ENCODE measurements around the gene DDX4. TPM values are rescaled to one million over a fixed set of nuclear protein-coding genes. Genes with fewer than 3 reads are reported as not detected.
A peak's percentile ranks its signal among the peaks of the same experiment; 100 is the strongest.

Gene DDX4
- total and polyA plus RNA-seq, 2 donors (not counting 1 experiment from before 2014, with no cell fraction given), result not detected

- no peak for TF ChIP-seq EZH2 (IDR thresholded peaks at IDR 0.05; ENCODE audit: borderline replicate concordance, insufficient read depth, low read depth, low read length, poor library complexity, severe bottlenecking)
- no peak for TF ChIP-seq CTCF (IDR thresholded peaks at IDR 0.05)
- H3K27ac ChIP-seq (ENCODE audit: low read length in 2 of 2), result no peak overlapping the region
- intact Hi-C loops (cut with micrococcal nuclease), result no loop called here
- POLR2A ChIA-PET, result no interaction called here
- H3K9ac ChIP-seq (ENCODE audit: low read length), result no peak overlapping the region
- Mint-ChIP-seq H3K4me3 (no peak overlapping the region), H3K27me3 (no peaks in the 10 kb centered on the region), H3K27ac (no peak overlapping the region), H3K4me1 (peaks cover 16% of the 10 kb centered on the region), H3K9me3 (ENCODE audit: insufficient read depth) (no peaks in the 10 kb centered on the region)
- H3K79me2 ChIP-seq (ENCODE audit: control insufficient read depth, insufficient read depth, low read length), result peaks cover 16% of the 10 kb centered on the region
- ATAC-seq (ENCODE audit: low read depth) (no peak), DNase-seq (no peak)
- CTCF ChIA-PET, result interaction anchor here (0.5 to 1.2 kb wide), 2 partner anchors 10 to 22 kb away, joined by 5 read pairs; no protein-coding TSS in a partner anchor
- H3K9me3 ChIP-seq (ENCODE audit: control extremely low read depth in 1 of 3, control insufficient read depth in 2 of 3, insufficient read depth in 1 of 3, low read length in 2 of 3), result no peaks in the 10 kb centered on the region
- H3K27me3 ChIP-seq (replicated peaks in 1 of 4; ENCODE audit: control extremely low read depth in 1 of 4, control insufficient read depth in 3 of 4, insufficient read depth in 4 of 4, low read length in 3 of 4), result no peaks in the 10 kb centered on the region
- H4K20me1 ChIP-seq (ENCODE audit: control insufficient read depth, insufficient read depth, low read length, poor library complexity, severe bottlenecking), result no peaks in the 10 kb centered on the region
- no peak overlapping the region for H2AFZ ChIP-seq (ENCODE audit: insufficient read depth, low read depth, low read length, poor library complexity, severe bottlenecking)
- H3K36me3 ChIP-seq (replicated peaks in 1 of 2; ENCODE audit: control extremely low read depth in 1 of 2, control insufficient read depth in 1 of 2, extremely low read depth in 1 of 2, insufficient read depth in 2 of 2, low read length in 1 of 2), result peaks cover 0 to 1% of the 10 kb centered on the region in 2 experiments
- WGBS (ENCODE audit: insufficient coverage), result 100% methylated on average over 1 of the region's 3 CpGs
- H3K4me3 ChIP-seq (ENCODE audit: control extremely low read depth in 1 of 5, extremely low read depth in 1 of 5, insufficient read depth in 1 of 5, low read depth in 2 of 5, low read length in 4 of 5), result no peak overlapping the region
- no peak overlapping the region for H3K4me2 ChIP-seq (replicated peaks; ENCODE audit: low read depth, low read length, poor library complexity, severe bottlenecking)
- peaks cover 6 to 8% of the 10 kb centered on the region in 2 donors for H3K4me1 ChIP-seq (ENCODE audit: control insufficient read depth in 2 of 2, insufficient read depth in 2 of 2, low read length in 2 of 2)
Observed at GRCh38 chr5:55701462-55702103, 36.3 kb upstream of the DDX4 start.

- ChIA-PET CTCF (no interaction called here), POLR2A (interaction anchor here (0.5 kb wide), 1 partner anchor 24 kb away, joined by 3 read pairs; no protein-coding TSS in a partner anchor)
- H3K27me3 Mint-ChIP-seq, result no peaks in the 10 kb centered on the region
- DNase-seq (peak; percentile 40), ATAC-seq (ENCODE audit: low read depth) (peak; percentile 14)
- Histone ChIP-seq H3K4me1 (ENCODE audit: control insufficient read depth in 2 of 2, insufficient read depth in 2 of 2, low read length in 2 of 2) (peaks cover 6 to 8% of the 10 kb centered on the region in 2 donors), H4K20me1 (ENCODE audit: control insufficient read depth, insufficient read depth, low read length, poor library complexity, severe bottlenecking) (no peaks in the 10 kb centered on the region), H3K9ac (ENCODE audit: low read length) (peak overlapping the region; percentile 13), H3K9me3 (ENCODE audit: control extremely low read depth in 1 of 3, control insufficient read depth in 2 of 3, insufficient read depth in 1 of 3, low read length in 2 of 3) (no peaks in the 10 kb centered on the region), H3K27me3 (replicated peaks in 1 of 4; ENCODE audit: control extremely low read depth in 1 of 4, control insufficient read depth in 3 of 4, insufficient read depth in 4 of 4, low read length in 3 of 4) (no peaks in the 10 kb centered on the region), H3K4me3 (ENCODE audit: control extremely low read depth in 1 of 5, extremely low read depth in 1 of 5, insufficient read depth in 1 of 5, low read depth in 2 of 5, low read length in 4 of 5) (no peak overlapping the region), H2AFZ (ENCODE audit: insufficient read depth, low read depth, low read length, poor library complexity, severe bottlenecking) (no peak overlapping the region), H3K79me2 (ENCODE audit: control insufficient read depth, insufficient read depth, low read length) (peaks cover 25% of the 10 kb centered on the region), H3K27ac (ENCODE audit: low read length in 2 of 2) (peak overlapping the region in 1 of 2 donors; percentile 55), H3K4me2 (replicated peaks; ENCODE audit: low read depth, low read length, poor library complexity, severe bottlenecking) (peak overlapping the region; percentile 42), H3K36me3 (replicated peaks in 1 of 2; ENCODE audit: control extremely low read depth in 1 of 2, control insufficient read depth in 1 of 2, extremely low read depth in 1 of 2, insufficient read depth in 2 of 2, low read length in 1 of 2) (peaks cover 0 to 3% of the 10 kb centered on the region in 2 experiments)
- H3K4me1 Mint-ChIP-seq, result peaks cover 16% of the 10 kb centered on the region
- no CpG with 5 or more reads among the region's 1 CpG for WGBS (ENCODE audit: insufficient coverage)
- intact Hi-C loops (cut with micrococcal nuclease), result no loop called here
- H3K4me3 Mint-ChIP-seq, result peak overlapping the region; percentile 29
- TF ChIP-seq EZH2 (IDR thresholded peaks at IDR 0.05; ENCODE audit: borderline replicate concordance, insufficient read depth, low read depth, low read length, poor library complexity, severe bottlenecking) (no peak), CTCF (IDR thresholded peaks at IDR 0.05) (no peak)
- H3K9me3 Mint-ChIP-seq (ENCODE audit: insufficient read depth), result no peaks in the 10 kb centered on the region
- peak overlapping the region; percentile 34 for H3K27ac Mint-ChIP-seq
Observed at GRCh38 chr5:55702598-55703345, 35.1 kb upstream of the DDX4 start.

Data from B cell (primary cell).